Measurements from ENCODE around the gene PLCD4.

The PLCD4 gene

DNA sequence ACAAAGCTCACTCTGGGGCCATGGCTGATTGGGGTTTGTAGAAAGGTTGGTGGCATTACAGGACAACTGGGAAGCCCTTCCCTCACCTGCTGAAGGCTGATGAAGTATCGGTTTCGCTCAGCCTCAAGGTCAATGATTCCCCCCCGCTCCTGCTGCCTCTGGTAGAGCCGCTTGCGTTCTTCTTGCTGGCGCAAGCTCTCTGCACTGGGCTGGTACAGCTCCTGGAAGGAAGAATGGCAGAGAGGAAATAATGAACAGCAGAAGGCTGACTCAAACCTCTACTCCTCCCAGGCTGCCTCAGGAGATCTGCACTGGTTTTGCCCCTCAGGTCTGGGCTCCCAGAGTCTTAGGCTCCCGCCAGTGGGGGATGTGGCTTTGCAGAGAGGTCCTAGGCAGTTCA is 57.0 kb downstream of the PLCD4 start:
- no peak for DNase-seq (ENCODE audit: low read depth)

DNA sequence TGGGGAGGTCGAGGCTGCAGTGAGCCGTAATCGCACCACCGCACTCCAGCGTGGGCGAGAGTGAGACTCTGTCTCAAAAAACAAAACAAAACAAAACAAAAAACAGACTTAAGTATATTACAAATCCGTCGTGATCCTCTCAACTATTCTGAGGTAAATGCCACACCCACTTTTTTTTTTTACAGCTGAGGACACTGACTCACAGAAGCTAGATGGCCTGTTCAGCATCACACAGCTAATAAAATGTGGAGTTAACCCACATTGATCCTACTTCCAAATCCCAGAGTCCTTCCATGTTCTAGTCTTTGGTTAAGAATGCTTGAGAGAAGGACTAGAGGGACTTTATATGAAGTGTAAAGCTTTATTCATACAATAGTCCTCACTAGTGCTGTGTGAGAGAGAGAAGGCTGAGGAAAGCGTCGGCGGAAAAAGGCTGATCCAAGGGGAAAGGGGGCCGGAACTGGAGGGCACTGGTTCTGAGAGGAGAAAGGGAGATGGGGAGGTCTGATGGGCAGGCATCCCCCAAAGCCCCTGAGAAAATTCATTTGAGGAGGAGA is 63.5 kb downstream of the PLCD4 start:
- no peak for DNase-seq (ENCODE audit: low read depth)

DNA sequence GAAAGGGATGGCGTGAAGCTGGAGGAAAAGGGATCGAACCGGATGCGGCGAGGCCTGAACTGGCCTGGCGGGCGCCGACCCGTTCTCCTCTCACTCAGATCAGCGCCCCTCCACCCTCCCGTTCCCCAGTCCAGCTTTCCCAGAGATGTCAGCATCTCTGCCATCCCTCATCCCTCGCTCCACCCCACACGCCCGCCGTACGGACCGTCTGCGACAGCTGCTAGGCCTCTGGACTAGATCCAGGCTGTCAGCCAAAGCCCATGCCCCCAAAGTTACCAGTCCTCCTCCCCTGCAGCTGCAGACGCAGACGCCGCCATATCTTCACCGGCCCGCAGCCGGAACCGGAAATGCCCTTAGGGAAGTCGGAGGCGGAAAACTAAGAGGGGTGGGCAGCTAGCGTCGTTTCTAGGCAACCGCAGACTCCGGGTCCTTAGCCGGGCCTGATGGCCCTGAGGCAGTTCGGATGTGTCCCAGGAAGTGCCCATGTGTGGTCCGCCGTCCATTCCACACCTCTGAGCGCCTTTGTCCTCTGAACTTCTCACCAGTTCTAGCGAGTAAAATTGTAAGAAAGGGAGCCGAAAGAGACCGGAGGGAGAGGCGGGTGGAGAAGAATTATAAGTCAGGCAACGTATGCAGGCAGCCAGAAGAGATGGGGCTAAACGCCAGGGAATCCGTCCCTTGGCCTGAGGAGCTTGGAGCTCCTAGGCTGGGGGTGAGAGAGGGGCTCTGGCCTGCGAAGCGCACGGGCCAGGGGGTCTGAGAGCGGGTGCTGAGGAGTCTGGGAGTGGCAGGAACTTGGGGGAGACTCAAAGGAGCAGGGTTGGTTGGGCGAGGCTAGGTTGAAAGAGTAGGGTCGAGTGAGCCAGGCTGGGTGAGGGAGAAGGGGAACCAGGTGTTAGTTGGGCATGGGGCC is 64.2 kb downstream of the PLCD4 start, which contains the start of the genes RNF25 and STK36:
Gene RNF25 (minus strand): TSS at position 349 of the 913 bp plus-strand sequence. CDS start 32 bp downstream, at position 317.
Gene STK36 (plus strand): TSS at position 433 of the 913 bp plus-strand sequence. CDS start 744 bp downstream, outside the sequence.
- DNase-seq (ENCODE audit: low read depth), result peak; percentile 78

GRCh38 chr2:218679119-218679518 is 71.4 kb downstream of the PLCD4 start:
- no peak for DNase-seq (ENCODE audit: low read depth)

DNA sequence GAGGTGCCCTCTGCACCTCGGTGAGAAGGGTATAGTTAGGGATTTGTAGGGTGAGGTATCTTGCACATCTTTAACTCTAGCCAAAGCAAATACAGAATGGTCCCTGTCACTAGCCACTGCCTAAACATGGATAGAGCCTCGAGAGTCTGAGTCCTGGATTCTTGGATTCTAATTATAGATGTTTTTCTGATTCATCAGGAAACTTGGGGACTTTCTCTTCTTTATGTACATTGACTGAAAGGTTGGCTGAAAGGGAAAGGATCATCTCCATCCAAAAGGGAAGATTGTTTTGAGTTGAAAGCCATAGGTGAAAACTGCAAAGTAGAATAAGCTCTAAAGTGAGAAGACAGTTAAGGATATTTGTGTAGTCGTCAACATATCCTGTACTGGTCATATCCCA is 72.4 kb downstream of the PLCD4 start:
- no peak for DNase-seq (ENCODE audit: low read depth)
